ENCODE results near the gene MRPL11. TPM values are rescaled to one million over a fixed set of nuclear protein-coding genes. Genes with fewer than 3 reads are reported as not detected.

Gene MRPL11
- total and polyA plus RNA-seq, 2 of the 13 experiments (the other 11 are each of a cell fraction or from before 2014, with no cell fraction given), result 72.9 to 176 TPM

DNA sequence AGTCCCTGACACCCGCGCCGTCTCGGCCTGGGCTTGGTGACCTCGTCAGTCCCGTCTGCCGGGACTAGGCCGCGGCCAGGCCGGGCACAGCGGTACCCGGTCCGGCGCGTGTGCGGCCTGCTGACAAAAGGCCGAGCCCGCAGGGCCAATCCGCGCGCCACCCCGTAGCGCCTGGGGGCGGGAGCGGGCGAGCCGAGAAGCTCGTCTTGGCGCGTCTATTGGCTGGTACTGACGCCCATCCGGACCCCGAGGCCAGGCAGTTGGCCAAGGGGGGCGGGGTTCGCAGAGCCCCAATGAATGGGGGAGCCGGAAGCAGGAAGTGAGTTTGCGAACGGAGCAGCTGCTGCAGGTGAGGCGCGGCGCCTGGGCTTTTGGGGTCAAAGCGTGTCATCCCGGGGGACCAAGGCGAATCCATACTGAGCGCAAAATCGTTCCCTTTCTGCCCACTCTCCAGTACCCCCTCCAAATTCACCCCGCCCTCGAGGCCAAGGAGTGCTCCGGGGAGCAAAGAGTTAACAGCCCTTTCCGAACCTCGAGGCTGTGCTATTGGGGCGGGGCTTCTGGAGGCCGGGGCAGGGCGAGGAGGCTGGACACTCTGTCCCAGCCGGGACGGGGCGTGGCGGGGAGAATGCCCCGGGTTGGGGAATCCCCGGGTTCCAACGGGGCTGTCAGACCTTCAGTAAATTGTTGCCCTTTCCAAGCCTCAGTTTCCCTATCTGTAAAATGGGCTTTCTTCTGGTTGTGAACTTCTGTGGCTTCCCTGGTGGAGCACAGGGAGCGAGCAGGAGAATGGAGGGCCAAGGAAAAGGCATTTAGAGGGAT is 41.7 kb upstream of the MRPL11 start, which contains the start of gene DPP3 (continued):
- TF ChIP-seq, protein P1, sequence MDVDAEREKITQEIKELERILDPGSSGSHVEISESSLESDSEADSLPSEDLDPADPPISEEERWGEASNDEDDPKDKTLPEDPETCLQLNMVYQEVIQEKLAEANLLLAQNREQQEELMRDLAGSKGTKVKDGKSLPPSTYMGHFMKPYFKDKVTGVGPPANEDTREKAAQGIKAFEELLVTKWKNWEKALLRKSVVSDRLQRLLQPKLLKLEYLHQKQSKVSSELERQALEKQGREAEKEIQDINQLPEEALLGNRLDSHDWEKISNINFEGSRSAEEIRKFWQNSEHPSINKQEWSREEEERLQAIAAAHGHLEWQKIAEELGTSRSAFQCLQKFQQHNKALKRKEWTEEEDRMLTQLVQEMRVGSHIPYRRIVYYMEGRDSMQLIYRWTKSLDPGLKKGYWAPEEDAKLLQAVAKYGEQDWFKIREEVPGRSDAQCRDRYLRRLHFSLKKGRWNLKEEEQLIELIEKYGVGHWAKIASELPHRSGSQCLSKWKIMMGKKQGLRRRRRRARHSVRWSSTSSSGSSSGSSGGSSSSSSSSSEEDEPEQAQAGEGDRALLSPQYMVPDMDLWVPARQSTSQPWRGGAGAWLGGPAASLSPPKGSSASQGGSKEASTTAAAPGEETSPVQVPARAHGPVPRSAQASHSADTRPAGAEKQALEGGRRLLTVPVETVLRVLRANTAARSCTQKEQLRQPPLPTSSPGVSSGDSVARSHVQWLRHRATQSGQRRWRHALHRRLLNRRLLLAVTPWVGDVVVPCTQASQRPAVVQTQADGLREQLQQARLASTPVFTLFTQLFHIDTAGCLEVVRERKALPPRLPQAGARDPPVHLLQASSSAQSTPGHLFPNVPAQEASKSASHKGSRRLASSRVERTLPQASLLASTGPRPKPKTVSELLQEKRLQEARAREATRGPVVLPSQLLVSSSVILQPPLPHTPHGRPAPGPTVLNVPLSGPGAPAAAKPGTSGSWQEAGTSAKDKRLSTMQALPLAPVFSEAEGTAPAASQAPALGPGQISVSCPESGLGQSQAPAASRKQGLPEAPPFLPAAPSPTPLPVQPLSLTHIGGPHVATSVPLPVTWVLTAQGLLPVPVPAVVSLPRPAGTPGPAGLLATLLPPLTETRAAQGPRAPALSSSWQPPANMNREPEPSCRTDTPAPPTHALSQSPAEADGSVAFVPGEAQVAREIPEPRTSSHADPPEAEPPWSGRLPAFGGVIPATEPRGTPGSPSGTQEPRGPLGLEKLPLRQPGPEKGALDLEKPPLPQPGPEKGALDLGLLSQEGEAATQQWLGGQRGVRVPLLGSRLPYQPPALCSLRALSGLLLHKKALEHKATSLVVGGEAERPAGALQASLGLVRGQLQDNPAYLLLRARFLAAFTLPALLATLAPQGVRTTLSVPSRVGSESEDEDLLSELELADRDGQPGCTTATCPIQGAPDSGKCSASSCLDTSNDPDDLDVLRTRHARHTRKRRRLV (CRISPR knock-in tag; IDR thresholded peaks at IDR 0.05), result no peak
- TF ChIP-seq ARNT2 (CRISPR knock-in tag; IDR thresholded peaks at IDR 0.05; ENCODE audit: low read depth) (peak; percentile 92), ZNF547 (CRISPR knock-in tag; IDR thresholded peaks at IDR 0.05) (no peak; the same call in none of the 2 replicates), JUND (CRISPR knock-in tag; IDR thresholded peaks at IDR 0.05) (no peak), ZNF333 (CRISPR knock-in tag; IDR thresholded peaks at IDR 0.05; ENCODE audit: borderline replicate concordance) (peak; percentile 61; the same call in 1 of the 2 replicates), MIER2 (CRISPR knock-in tag; IDR thresholded peaks at IDR 0.05) (0 out of 2 replicates have a peak, but pooled peaks have one; percentile 29), CBFB (CRISPR knock-in tag; IDR thresholded peaks at IDR 0.05) (peak; percentile 67; the same call in 1 of the 2 replicates), ZNF10 (CRISPR knock-in tag; IDR thresholded peaks at IDR 0.05; ENCODE audit: borderline replicate concordance, low read depth) (no peak), SP4 (CRISPR knock-in tag; IDR thresholded peaks at IDR 0.05) (peak; percentile 89), ZBTB21 (CRISPR knock-in tag; IDR thresholded peaks at IDR 0.05) (no peak; the same call in 1 of the 2 replicates), ZNF484 (CRISPR knock-in tag; IDR thresholded peaks at IDR 0.05; ENCODE audit: borderline replicate concordance, low read depth) (no peak), ZFP36 (IDR thresholded peaks at IDR 0.05; ENCODE audit: borderline replicate concordance, low read depth, low read length, partially characterized antibody) (no peak), NFATC3 (CRISPR knock-in tag; IDR thresholded peaks at IDR 0.05) (no peak), ZFYVE20 (CRISPR knock-in tag; IDR thresholded peaks at IDR 0.05; ENCODE audit: borderline replicate concordance, low read depth) (no peak; the same call in 1 of the 2 replicates), ZNF749 (CRISPR knock-in tag; IDR thresholded peaks at IDR 0.05; ENCODE audit: borderline replicate concordance) (peak; percentile 43; the same call in 1 of the 2 replicates), MEF2D (CRISPR knock-in tag; IDR thresholded peaks at IDR 0.05) (peak; percentile 32; the same call in 1 of the 2 replicates), POGZ (CRISPR knock-in tag; IDR thresholded peaks at IDR 0.05) (no peak), GLMP (CRISPR knock-in tag; IDR thresholded peaks at IDR 0.05; ENCODE audit: borderline replicate concordance) (no peak), ASH2L (IDR thresholded peaks at IDR 0.05; ENCODE audit: insufficient read length, low read depth, low read length) (peak; percentile 93), TGIF2 (CRISPR knock-in tag; IDR thresholded peaks at IDR 0.05) (peak; percentile 67; the same call in 1 of the 2 replicates), ZNF446 (CRISPR knock-in tag; IDR thresholded peaks at IDR 0.05) (no peak; the same call in 1 of the 2 replicates)
- TF ChIP-seq, protein P2, sequence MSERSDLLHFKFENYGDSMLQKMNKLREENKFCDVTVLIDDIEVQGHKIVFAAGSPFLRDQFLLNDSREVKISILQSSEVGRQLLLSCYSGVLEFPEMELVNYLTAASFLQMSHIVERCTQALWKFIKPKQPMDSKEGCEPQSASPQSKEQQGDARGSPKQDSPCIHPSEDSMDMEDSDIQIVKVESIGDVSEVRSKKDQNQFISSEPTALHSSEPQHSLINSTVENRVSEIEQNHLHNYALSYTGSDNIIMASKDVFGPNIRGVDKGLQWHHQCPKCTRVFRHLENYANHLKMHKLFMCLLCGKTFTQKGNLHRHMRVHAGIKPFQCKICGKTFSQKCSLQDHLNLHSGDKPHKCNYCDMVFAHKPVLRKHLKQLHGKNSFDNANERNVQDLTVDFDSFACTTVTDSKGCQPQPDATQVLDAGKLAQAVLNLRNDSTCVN (CRISPR knock-in tag; IDR thresholded peaks at IDR 0.05; ENCODE audit: borderline replicate concordance), result 0 out of 2 replicates have a peak, but pooled peaks have one; percentile 40

Measured in HepG2 (cell line).